ENCODE data around the gene ZNF343.

GRCh38 chr20:2509794-2510193, 1.1 kb upstream of the ZNF343 start:
- no peak for TF ChIP-seq YY1 (IDR thresholded peaks at IDR 0.05; ENCODE audit: extremely low read depth, insufficient replicate concordance, low read depth, low read length)
- no peak for TF ChIP-seq CTCF (IDR thresholded peaks at IDR 0.05 in 2 of 3, conservative IDR thresholded peaks at IDR 0.05 in 1 of 3; ENCODE audit: borderline replicate concordance in 1 of 3, insufficient read depth in 1 of 3, low read depth in 2 of 3, low read length in 2 of 3)
- TF ChIP-seq REST (IDR thresholded peaks at IDR 0.05; ENCODE audit: low read depth), result no peak
- TF ChIP-seq EGR1 (IDR thresholded peaks at IDR 0.05; ENCODE audit: low read depth), result no peak
- TF ChIP-seq CBX3 (IDR thresholded peaks at IDR 0.05; ENCODE audit: low read depth), result no peak
- TF ChIP-seq POLR2A (IDR thresholded peaks at IDR 0.05; ENCODE audit: borderline replicate concordance, extremely low read depth, insufficient read depth, insufficient read length), result no peak
- no peak for TF ChIP-seq POLR2AphosphoS5 (IDR thresholded peaks at IDR 0.05; ENCODE audit: low read depth, low read length)
- no peak for TF ChIP-seq SIN3A (IDR thresholded peaks at IDR 0.05; ENCODE audit: low read depth)
- TF ChIP-seq ATF3 (IDR thresholded peaks at IDR 0.05), result no peak
- TF ChIP-seq CEBPB (IDR thresholded peaks at IDR 0.05; ENCODE audit: low read depth), result no peak
- TF ChIP-seq SRF (IDR thresholded peaks at IDR 0.05; ENCODE audit: low read depth), result no peak
- TF ChIP-seq JUND (IDR thresholded peaks at IDR 0.05), result no peak
- no peak for TF ChIP-seq ZBTB33 (IDR thresholded peaks at IDR 0.05; ENCODE audit: extremely low read depth, insufficient replicate concordance, low read length)
